ENCODE data around the gene DCPS. TPM values are rescaled to one million over a fixed set of nuclear protein-coding genes. Genes with fewer than 3 reads are reported as not detected.

The DCPS gene
- total RNA-seq, 1 experiment from 2014 or later = 26.2 TPM

- TF ChIP-seq, protein P1, sequence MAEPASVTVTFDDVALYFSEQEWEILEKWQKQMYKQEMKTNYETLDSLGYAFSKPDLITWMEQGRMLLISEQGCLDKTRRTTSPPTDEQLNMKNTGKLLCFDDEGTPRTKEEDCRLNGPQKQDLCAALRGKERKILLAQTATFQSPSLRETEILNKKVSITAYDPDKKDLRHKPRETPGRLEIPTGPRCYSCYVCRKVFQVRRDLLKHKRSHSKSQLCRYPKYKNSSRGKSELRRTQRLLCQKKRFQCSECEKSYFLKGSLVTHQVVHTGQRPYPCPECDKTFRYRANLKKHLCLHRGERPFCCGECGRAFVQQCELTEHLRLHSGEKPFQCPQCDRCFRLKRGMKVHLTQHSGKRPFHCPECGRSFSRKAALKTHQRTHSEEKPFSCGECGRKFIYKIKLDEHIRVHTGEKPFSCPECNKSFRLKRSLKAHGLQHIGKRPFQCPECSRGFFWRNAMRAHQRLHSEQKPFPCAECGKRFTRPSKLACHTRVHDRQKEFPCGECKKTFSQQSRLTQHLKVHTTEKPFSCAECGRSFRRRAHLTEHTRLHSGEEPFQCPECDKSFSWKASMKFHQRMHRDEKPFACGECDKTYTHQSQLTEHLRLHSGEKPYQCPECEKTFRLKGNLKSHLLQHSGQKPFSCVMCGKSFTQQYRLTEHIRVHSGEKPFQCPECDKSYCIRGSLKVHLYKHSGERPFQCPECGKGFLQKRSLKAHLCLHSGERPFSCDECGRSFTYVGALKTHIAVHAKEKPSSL (CRISPR knock-in tag; conservative IDR thresholded peaks at IDR 0.05) = no peak
- TF ChIP-seq KAT7 (CRISPR knock-in tag; IDR thresholded peaks at IDR 0.05; ENCODE audit: borderline replicate concordance) (no peak), USF2 (CRISPR knock-in tag; IDR thresholded peaks at IDR 0.05) (no peak), ARID4B (CRISPR knock-in tag; IDR thresholded peaks at IDR 0.05; ENCODE audit: borderline replicate concordance) (no peak), ATF1 (CRISPR knock-in tag; IDR thresholded peaks at IDR 0.05) (no peak), NFATC4 (CRISPR knock-in tag; IDR thresholded peaks at IDR 0.05) (no peak)
Measured at GRCh38 chr11:126310992-126311310, 7.1 kb downstream of the DCPS start (continued).

DNA sequence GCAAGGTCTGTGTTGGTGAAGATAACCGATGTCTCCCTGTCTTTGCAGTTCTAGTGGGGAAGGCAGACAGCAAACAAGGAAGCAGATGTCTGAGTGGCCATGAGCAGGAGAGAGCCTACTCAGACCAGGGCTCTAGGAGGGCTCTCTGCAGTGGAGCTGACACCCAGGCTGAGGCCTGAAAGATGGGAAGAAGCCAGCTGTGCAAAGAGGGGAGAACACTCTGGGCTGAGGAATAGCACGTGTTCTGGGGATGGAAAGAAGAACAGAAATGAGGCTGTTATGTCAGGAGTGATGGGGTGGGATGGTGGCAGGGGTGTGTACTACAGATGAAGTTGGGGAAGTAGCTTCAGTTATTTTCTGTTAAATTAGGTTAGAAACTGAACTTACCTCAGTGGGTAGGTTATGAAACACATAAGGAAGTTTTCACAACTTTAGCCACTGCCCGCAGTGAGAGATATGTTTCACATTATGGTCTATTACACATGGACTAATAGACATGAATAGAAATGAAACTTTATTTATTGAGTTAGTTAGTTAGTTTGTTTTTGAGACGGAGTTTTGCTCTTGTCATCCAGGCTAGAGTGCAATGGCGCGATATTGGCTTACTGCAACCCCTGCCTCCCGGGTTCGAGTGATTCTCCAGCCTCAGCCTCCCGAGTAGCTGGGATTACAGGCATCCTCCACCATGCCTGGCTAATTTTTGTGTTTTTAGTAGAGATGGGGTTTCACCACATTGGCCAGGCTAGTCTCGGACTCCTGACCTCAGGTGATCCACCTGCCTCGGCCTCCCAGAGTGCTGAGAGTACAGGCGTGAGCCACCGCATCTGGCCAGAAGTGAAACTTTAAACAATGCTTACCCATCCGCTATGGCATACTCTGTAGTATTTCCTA lies 7.8 kb downstream of the DCPS start:
- ChIA-PET CTCF (interaction anchor here (0.7 to 2.0 kb wide), 21 partner anchors 8 to 295 kb away, joined by 3 to 37 read pairs (median 5); partner anchors contain the start of gene ST3GAL4), POLR2A (interaction anchor here (0.9 kb wide), 1 partner anchor 58 kb away, joined by 3 read pairs; no protein-coding TSS in a partner anchor)
- no peak overlapping the region for H3K4me3 Mint-ChIP-seq
- ATAC-seq (no peak), DNase-seq (ENCODE audit: low spot score) (no peak)
- peaks cover 5% of the 10 kb centered on the region; the same call in 1 of the 2 replicates for H3K9me3 Mint-ChIP-seq
- 0 out of 2 replicates have a peak, but pooled peaks cover 2% of the 10 kb centered on the region for H3K4me1 Mint-ChIP-seq
- H3K36me3 Mint-ChIP-seq = peaks cover 40% of the 10 kb centered on the region
- H3K27me3 Mint-ChIP-seq (ENCODE audit: low read depth) = no peaks in the 10 kb centered on the region
- H3K27ac Mint-ChIP-seq = no peak overlapping the region
- TF ChIP-seq ZBTB21 (CRISPR knock-in tag; IDR thresholded peaks at IDR 0.05; ENCODE audit: borderline replicate concordance) (no peak), CREM (CRISPR knock-in tag; IDR thresholded peaks at IDR 0.05) (no peak), SMAD4 (CRISPR knock-in tag; IDR thresholded peaks at IDR 0.05) (no peak), MYBL2 (CRISPR knock-in tag; IDR thresholded peaks at IDR 0.05) (no peak), ZBTB43 (CRISPR knock-in tag; IDR thresholded peaks at IDR 0.05) (no peak), NFE2L1 (CRISPR knock-in tag; IDR thresholded peaks at IDR 0.05) (no peak), ATF1 (CRISPR knock-in tag; IDR thresholded peaks at IDR 0.05) (no peak), ETV6 (CRISPR knock-in tag; IDR thresholded peaks at IDR 0.05) (no peak), STAT6 (CRISPR knock-in tag; conservative IDR thresholded peaks at IDR 0.05; ENCODE audit: low read depth) (no peak), FOXK1 (CRISPR knock-in tag; IDR thresholded peaks at IDR 0.05) (no peak), NFYB (CRISPR knock-in tag; conservative IDR thresholded peaks at IDR 0.05; ENCODE audit: low read depth) (no peak), ZNF512 (CRISPR knock-in tag; IDR thresholded peaks at IDR 0.05; ENCODE audit: borderline replicate concordance) (no peak), HMGA2 (CRISPR knock-in tag; IDR thresholded peaks at IDR 0.05) (no peak), NR2C2 (CRISPR knock-in tag; IDR thresholded peaks at IDR 0.05) (no peak)
